ENCODE results near the gene CNTNAP2.

The CNTNAP2 gene

GRCh38 chr7:148135116-148135515 lies 2018.5 kb downstream of the CNTNAP2 start:
- no peak for DNase-seq

- no peak for DNase-seq
Observed at GRCh38 chr7:148135997-148136396, 2019.4 kb downstream of the CNTNAP2 start.

- no peak for DNase-seq
Observed at GRCh38 chr7:148142660-148143248, 2026.2 kb downstream of the CNTNAP2 start.

- DNase-seq, result no peak
Observed at GRCh38 chr7:148144827-148145226, 2028.2 kb downstream of the CNTNAP2 start.

- DNase-seq, result no peak
Observed at GRCh38 chr7:148146346-148146745, 2029.7 kb downstream of the CNTNAP2 start.

- DNase-seq, result no peak
Observed at GRCh38 chr7:148147438-148147837, 2030.8 kb downstream of the CNTNAP2 start.

- DNase-seq, result no peak
Observed at GRCh38 chr7:148148456-148148855, 2031.9 kb downstream of the CNTNAP2 start.

- no peak for DNase-seq
Observed at GRCh38 chr7:148149730-148150129, 2033.1 kb downstream of the CNTNAP2 start.

GRCh38 chr7:148151778-148152177 lies 2035.2 kb downstream of the CNTNAP2 start:
- no peak for DNase-seq

GRCh38 chr7:148153616-148154284 lies 2037.1 kb downstream of the CNTNAP2 start:
- no peak for DNase-seq

- DNase-seq, result no peak
Observed at GRCh38 chr7:148155000-148155399, 2038.4 kb downstream of the CNTNAP2 start.

- DNase-seq, result no peak
Observed at GRCh38 chr7:148155826-148156225, 2039.2 kb downstream of the CNTNAP2 start.

GRCh38 chr7:148156233-148156632 lies 2039.6 kb downstream of the CNTNAP2 start:
- no peak for DNase-seq

GRCh38 chr7:148159331-148159730 lies 2042.7 kb downstream of the CNTNAP2 start:
- DNase-seq, result no peak

- no peak for DNase-seq
Observed at GRCh38 chr7:148161776-148162175, 2045.2 kb downstream of the CNTNAP2 start.

GRCh38 chr7:148162808-148163207 lies 2046.2 kb downstream of the CNTNAP2 start:
- DNase-seq, result no peak

GRCh38 chr7:148163246-148163645 lies 2046.6 kb downstream of the CNTNAP2 start:
- DNase-seq, result no peak

- no peak for DNase-seq
Observed at GRCh38 chr7:148172920-148173319, 2056.3 kb downstream of the CNTNAP2 start.

GRCh38 chr7:148173369-148173768 lies 2056.8 kb downstream of the CNTNAP2 start:
- no peak for DNase-seq

GRCh38 chr7:148174376-148174775 lies 2057.8 kb downstream of the CNTNAP2 start:
- no peak for DNase-seq

GRCh38 chr7:148175512-148175911 lies 2058.9 kb downstream of the CNTNAP2 start:
- DNase-seq, result no peak

GRCh38 chr7:148177972-148178371 lies 2061.4 kb downstream of the CNTNAP2 start:
- DNase-seq, result no peak

- DNase-seq, result no peak
Observed at GRCh38 chr7:148180075-148180474, 2063.5 kb downstream of the CNTNAP2 start.

GRCh38 chr7:148182264-148182663 lies 2065.7 kb downstream of the CNTNAP2 start:
- no peak for DNase-seq

GRCh38 chr7:148185041-148185440 lies 2068.4 kb downstream of the CNTNAP2 start:
- no peak for DNase-seq
